Measurements from ENCODE around the gene VEGFC.

- TF ChIP-seq, protein P1, sequence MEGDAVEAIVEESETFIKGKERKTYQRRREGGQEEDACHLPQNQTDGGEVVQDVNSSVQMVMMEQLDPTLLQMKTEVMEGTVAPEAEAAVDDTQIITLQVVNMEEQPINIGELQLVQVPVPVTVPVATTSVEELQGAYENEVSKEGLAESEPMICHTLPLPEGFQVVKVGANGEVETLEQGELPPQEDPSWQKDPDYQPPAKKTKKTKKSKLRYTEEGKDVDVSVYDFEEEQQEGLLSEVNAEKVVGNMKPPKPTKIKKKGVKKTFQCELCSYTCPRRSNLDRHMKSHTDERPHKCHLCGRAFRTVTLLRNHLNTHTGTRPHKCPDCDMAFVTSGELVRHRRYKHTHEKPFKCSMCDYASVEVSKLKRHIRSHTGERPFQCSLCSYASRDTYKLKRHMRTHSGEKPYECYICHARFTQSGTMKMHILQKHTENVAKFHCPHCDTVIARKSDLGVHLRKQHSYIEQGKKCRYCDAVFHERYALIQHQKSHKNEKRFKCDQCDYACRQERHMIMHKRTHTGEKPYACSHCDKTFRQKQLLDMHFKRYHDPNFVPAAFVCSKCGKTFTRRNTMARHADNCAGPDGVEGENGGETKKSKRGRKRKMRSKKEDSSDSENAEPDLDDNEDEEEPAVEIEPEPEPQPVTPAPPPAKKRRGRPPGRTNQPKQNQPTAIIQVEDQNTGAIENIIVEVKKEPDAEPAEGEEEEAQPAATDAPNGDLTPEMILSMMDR (IDR thresholded peaks at IDR 0.05) = no peak
- TF ChIP-seq POLR2A (IDR thresholded peaks at IDR 0.05) (no peak), POLR2AphosphoS5 (IDR thresholded peaks at IDR 0.05) (no peak)
Observed at GRCh38 chr4:176825586-176825985, 32.9 kb upstream of the VEGFC start.
